ENCODE measurements around the gene PTPRG. TPM values are rescaled to one million over a fixed set of nuclear protein-coding genes. Genes with fewer than 3 reads are reported as not detected.

Gene PTPRG
- total and polyA plus RNA-seq, 2 of the 13 experiments (the other 11 are each of a cell fraction or from before 2014, with no cell fraction given) = 8.0 to 25.3 TPM

GRCh38 chr3:61821823-61822251 lies 260.5 kb downstream of the PTPRG start:
- DNase-seq (ENCODE audit: low spot score) (no peak), FAIRE-seq (no peak), ATAC-seq (no peak)
- no peak overlapping the region for H3K27ac ChIP-seq (ENCODE audit: extremely low read length, insufficient read depth, low read length)
- no peak overlapping the region for H3K4me3 ChIP-seq (replicated peaks in 1 of 3; ENCODE audit: insufficient read depth in 1 of 3, low read depth in 2 of 3, low read length in 3 of 3)
- H3K9me3 ChIP-seq (ENCODE audit: low read length) = no peaks in the 10 kb centered on the region
- peaks cover 2% of the 10 kb centered on the region for H3K79me2 ChIP-seq (ENCODE audit: insufficient read depth, low read length)
- H3K27me3 ChIP-seq (ENCODE audit: control insufficient read depth in 1 of 2, insufficient read depth in 2 of 2, low read length in 2 of 2) = no peaks in the 10 kb centered on the region
- in situ Hi-C loops (cut with HindIII; ENCODE audit: extremely low pct_ligation_motif_present, low pct_unique_long_range_greater_than_20kb) (no loop called here), intact Hi-C loops (cut with micrococcal nuclease; ENCODE audit: unreplicated experiment) (no loop called here)
- 100% methylated on average over 1 of the region's 1 CpG for WGBS (ENCODE audit: low lambda C conversion rate)
- H3K36me3 ChIP-seq (replicated peaks in 1 of 2; ENCODE audit: control insufficient read depth in 1 of 2, insufficient read depth in 2 of 2, low read length in 2 of 2) = no peaks in the 10 kb centered on the region
- no peaks in the 10 kb centered on the region for H4K20me1 ChIP-seq (ENCODE audit: insufficient read depth, low read length)
- no TSS peak for BruUV-seq (replicated peaks)
- CTCF ChIA-PET (ENCODE audit: low intra/inter-chr PET ratio, low total read pairs) = no interaction called here
- POLR2A ChIA-PET = no interaction called here
- no peak overlapping the region for H3K9ac ChIP-seq (ENCODE audit: insufficient read depth, low read depth, low read length)
- no peak overlapping the region for H2AFZ ChIP-seq (ENCODE audit: low read length)
- H3K4me1 ChIP-seq (ENCODE audit: insufficient read depth, low read length) = peaks cover 9% of the 10 kb centered on the region
- no peak overlapping the region for H3K4me2 ChIP-seq (ENCODE audit: low read depth, low read length)
- no peak for TF ChIP-seq HNRNPLL (IDR thresholded peaks at IDR 0.05; ENCODE audit: low read depth, low read length, poor library complexity, severe bottlenecking)
- TF ChIP-seq FOXK1 (CRISPR knock-in tag; IDR thresholded peaks at IDR 0.05; ENCODE audit: borderline replicate concordance, low read depth) = no peak
- TF ChIP-seq CHCHD3 (CRISPR knock-in tag; IDR thresholded peaks at IDR 0.05) = no peak
- no peak for TF ChIP-seq HOXD1 (CRISPR knock-in tag; IDR thresholded peaks at IDR 0.05)
- TF ChIP-seq ETV6 (CRISPR knock-in tag; conservative IDR thresholded peaks at IDR 0.05) = no peak
- no peak for TF ChIP-seq ZNF644 (CRISPR knock-in tag; IDR thresholded peaks at IDR 0.05; ENCODE audit: low read depth)
- TF ChIP-seq MXD4 (CRISPR knock-in tag; IDR thresholded peaks at IDR 0.05) = no peak
- no peak for TF ChIP-seq HBP1 (CRISPR knock-in tag; IDR thresholded peaks at IDR 0.05; ENCODE audit: low read depth)
- TF ChIP-seq ZNF343 (CRISPR knock-in tag; IDR thresholded peaks at IDR 0.05) = no peak
- no peak for TF ChIP-seq RERE (CRISPR knock-in tag; IDR thresholded peaks at IDR 0.05; ENCODE audit: low read depth)
- TF ChIP-seq ZNF761 (CRISPR knock-in tag; conservative IDR thresholded peaks at IDR 0.05) = no peak
- no peak for TF ChIP-seq REPIN1 (CRISPR knock-in tag; IDR thresholded peaks at IDR 0.05; ENCODE audit: borderline replicate concordance, low read depth)
- no peak for TF ChIP-seq NFKBIZ (CRISPR knock-in tag; IDR thresholded peaks at IDR 0.05)
- TF ChIP-seq ZNF281 (CRISPR knock-in tag; IDR thresholded peaks at IDR 0.05; ENCODE audit: borderline replicate concordance) = no peak
- no peak for TF ChIP-seq ZNF572 (CRISPR knock-in tag; IDR thresholded peaks at IDR 0.05)
- no peak for TF ChIP-seq YEATS2 (CRISPR knock-in tag; IDR thresholded peaks at IDR 0.05; ENCODE audit: borderline replicate concordance)

Data from HepG2 (cell line).